ENCODE results near the gene ISG20L2.

Gene ISG20L2

DNA sequence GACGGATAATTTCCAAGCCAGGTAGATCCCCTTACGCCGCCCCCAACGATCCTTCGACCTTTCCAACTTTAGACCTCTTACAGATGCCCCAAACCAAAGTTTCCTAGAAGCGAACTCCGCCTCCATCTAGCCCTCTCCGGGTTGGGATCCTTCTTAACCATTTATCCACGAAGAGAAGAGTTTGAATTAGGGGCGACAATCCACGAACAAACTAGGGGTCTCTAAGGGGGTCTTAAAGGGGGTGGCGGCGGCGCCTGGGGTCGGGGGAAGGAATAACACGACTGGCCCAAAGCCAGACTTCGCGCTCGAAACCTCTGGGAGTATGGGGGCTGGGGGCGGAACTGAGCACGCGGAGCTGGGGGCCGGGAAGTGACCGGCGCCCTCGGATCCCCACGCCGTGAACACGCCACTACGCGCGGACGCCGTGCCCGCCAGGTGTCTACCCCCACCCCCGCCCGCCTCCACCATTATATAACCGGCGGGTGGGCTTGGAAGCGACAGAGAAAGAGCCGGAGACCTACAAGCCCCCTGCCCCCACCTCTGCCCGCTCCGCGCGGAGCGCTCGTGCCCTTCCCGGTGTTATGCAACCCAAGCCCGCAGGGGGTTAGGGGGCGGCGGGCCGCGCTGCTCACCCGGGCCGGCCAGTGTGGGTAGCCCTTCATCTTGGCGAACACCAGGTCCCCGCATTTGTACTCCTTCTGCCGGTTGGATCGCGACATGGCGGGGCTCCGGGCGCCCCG, 22.3 kb upstream of the ISG20L2 start:
- Histone ChIP-seq H3K9ac (ENCODE audit: low read length) (peak overlapping the region; percentile 50), H3K4me1 (ENCODE audit: control insufficient read depth, insufficient read depth, low read length) (peaks cover 44% of the 10 kb centered on the region), H3K27ac (ENCODE audit: low read depth, low read length) (peak overlapping the region; percentile 97), H3K36me3 (ENCODE audit: control insufficient read depth, insufficient read depth, low read length) (no peaks in the 10 kb centered on the region), H3K4me3 (ENCODE audit: low read length) (peak overlapping the region; percentile 69), H3K27me3 (ENCODE audit: control insufficient read depth, insufficient read depth, low read length) (no peaks in the 10 kb centered on the region)

DNA sequence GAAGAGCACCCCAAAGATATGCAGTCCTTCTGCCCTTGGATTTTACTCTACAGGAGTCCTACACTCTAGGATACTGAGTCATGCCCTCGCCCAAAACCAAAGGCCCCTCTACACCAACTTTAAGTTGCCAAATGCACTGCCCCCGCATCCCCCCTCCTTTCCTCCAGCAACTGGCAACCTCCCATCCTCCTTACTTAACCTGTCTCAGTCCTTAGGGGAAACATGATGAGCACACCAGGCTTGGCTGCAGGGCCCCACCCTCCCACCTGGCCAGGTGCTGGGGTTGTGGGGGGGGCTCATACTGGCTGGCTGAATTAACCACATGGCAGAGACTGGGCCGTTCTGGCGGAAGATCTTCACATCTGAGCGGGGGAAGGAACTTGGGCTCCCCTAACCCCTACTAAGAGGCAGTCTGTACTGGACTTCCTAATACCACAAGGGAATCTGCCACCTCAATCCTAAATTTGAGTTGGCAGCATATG, 21.7 kb upstream of the ISG20L2 start:
- Histone ChIP-seq H3K4me3 (ENCODE audit: low read length) (peak overlapping the region; percentile 69), H3K9ac (ENCODE audit: low read length) (peak overlapping the region; percentile 50), H3K4me1 (ENCODE audit: control insufficient read depth, insufficient read depth, low read length) (peaks cover 51% of the 10 kb centered on the region), H3K27ac (ENCODE audit: low read depth, low read length) (peak overlapping the region; percentile 97), H3K36me3 (ENCODE audit: control insufficient read depth, insufficient read depth, low read length) (no peaks in the 10 kb centered on the region), H3K27me3 (ENCODE audit: control insufficient read depth, insufficient read depth, low read length) (no peaks in the 10 kb centered on the region)

DNA sequence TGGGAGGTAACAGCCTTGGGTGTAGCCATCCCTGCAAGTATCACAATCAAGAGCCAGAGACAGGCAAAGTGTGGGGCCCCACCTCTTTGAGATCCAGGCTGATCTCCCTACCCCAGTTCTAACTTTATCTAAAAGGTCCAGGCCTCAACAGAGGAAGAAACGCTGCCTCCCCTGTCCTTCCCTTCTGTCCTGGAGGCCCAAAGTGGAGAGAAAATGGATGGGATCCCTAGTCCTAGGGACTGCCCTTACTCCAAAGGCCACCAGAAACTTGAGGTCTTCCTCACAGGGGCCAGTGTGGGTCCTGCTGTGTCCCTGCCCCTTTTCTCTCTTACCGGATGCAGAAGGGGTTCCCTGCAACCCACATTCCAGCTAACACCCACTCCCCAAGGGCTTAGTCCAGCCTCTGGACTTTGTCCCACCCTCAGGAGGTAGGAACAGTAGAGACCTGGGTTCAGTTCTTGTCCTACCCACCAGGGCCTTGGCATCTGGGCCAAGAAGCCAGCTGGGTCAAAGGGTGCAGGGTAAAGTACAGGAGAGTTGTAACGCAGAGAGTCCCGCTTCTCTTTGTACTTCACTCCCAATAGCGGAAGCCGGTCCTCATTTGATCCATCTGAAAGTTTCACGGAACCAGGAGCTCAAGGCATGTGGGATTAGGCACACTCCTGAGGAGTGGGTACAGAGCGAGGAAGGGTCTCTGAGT, 21.0 kb upstream of the ISG20L2 start:
- Histone ChIP-seq H3K4me3 (ENCODE audit: low read length) (peak overlapping the region; percentile 69), H3K4me1 (ENCODE audit: control insufficient read depth, insufficient read depth, low read length) (peaks cover 51% of the 10 kb centered on the region), H3K27ac (ENCODE audit: low read depth, low read length) (peak overlapping the region; percentile 97), H3K27me3 (ENCODE audit: control insufficient read depth, insufficient read depth, low read length) (no peaks in the 10 kb centered on the region), H3K9ac (ENCODE audit: low read length) (peak overlapping the region; percentile 50), H3K36me3 (ENCODE audit: control insufficient read depth, insufficient read depth, low read length) (peaks cover 4% of the 10 kb centered on the region)

DNA sequence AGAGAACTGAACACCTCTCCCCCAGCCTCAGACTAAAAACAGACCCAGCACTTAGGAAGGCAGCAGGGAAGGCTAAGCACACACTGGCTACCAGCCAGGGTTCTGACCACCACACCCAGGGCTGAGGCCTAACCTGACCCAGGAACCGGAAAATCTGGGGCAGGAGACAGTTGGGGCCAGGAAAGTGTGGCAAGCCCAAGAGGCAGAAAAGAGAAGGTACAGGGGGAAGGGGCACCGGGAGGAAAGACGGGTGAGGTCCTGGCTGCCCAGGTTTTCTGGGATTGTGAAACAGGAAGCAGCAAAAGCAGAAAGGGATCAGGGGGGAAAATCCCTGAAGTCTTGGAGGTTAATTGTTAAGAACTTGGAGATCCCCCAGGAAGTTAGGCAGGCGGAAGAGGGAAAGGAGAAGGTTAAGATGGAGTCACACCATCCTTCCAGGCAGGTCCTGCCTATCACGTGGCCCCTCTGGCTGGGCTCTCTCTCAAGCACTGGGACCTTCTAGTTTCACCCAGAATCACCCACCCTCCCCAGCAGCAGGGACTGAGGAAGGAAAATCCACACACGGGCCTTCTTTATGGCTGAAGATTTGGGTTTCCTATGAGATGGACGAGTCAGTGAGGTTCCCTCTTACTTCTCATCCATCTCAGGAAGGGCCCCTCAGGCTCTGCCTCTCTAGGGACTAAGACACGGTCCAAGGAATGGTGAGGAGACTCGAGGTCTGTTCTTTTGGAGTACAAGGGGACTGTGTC, 20.3 kb upstream of the ISG20L2 start:
- Histone ChIP-seq H3K27me3 (ENCODE audit: control insufficient read depth, insufficient read depth, low read length) (no peaks in the 10 kb centered on the region), H3K27ac (ENCODE audit: low read depth, low read length) (peak overlapping the region; percentile 97), H3K4me3 (ENCODE audit: low read length) (peak overlapping the region; percentile 69), H3K9ac (ENCODE audit: low read length) (peak overlapping the region; percentile 73), H3K36me3 (ENCODE audit: control insufficient read depth, insufficient read depth, low read length) (peaks cover 7% of the 10 kb centered on the region), H3K4me1 (ENCODE audit: control insufficient read depth, insufficient read depth, low read length) (peaks cover 51% of the 10 kb centered on the region)

DNA sequence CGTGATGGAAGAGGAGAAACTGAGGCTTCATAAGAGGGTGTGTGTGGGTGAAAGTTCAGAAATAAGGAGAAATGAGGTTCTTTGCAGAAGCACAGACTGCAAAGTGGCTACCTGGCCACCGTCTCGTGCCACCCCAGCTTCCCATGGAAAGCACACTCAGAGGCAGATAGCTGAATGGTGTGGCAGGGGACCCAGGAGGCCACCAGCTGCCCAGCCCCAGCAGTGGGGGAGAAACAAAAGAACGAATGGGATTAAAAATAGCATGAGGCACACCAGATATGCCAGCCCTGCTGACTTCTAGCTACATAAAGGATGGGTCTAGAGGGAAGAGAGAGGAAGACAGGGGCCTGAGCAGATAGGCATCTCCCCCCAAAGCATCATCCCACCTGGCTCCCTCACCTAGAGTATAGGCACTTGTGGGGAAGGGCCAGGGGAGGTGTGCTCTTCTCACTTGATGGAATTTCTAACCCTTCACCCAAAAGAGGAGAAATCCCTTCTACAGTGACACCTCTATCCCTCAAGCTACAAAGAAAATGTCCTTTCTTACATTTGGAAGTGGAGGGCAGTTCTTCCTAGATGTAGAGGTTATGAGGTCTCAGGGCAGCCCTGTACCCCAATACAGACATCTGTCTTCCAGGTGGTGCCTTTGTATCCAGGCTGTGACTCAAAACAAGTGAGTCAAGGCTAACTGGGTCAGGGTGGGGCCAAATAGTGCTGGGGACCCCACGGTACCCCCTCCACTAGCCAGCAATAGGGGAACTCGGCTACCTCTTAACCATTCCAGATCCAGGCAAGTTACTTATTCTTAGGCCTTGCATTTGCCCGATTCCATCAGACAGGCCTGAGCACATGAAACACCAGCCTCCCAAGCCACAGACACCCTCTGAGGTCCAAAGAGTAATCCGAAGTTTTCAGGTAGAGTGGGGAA, 19.4 kb upstream of the ISG20L2 start:
- peak overlapping the region; percentile 73 for H3K9ac ChIP-seq (ENCODE audit: low read length)
- peaks cover 49% of the 10 kb centered on the region for H3K4me1 ChIP-seq (ENCODE audit: control insufficient read depth, insufficient read depth, low read length)
- peak overlapping the region; percentile 97 for H3K27ac ChIP-seq (ENCODE audit: low read depth, low read length)
- peak overlapping the region; percentile 69 for H3K4me3 ChIP-seq (ENCODE audit: low read length)
- no peaks in the 10 kb centered on the region for H3K27me3 ChIP-seq (ENCODE audit: control insufficient read depth, insufficient read depth, low read length)
- H3K36me3 ChIP-seq (ENCODE audit: control insufficient read depth, insufficient read depth, low read length): peaks cover 9% of the 10 kb centered on the region

DNA sequence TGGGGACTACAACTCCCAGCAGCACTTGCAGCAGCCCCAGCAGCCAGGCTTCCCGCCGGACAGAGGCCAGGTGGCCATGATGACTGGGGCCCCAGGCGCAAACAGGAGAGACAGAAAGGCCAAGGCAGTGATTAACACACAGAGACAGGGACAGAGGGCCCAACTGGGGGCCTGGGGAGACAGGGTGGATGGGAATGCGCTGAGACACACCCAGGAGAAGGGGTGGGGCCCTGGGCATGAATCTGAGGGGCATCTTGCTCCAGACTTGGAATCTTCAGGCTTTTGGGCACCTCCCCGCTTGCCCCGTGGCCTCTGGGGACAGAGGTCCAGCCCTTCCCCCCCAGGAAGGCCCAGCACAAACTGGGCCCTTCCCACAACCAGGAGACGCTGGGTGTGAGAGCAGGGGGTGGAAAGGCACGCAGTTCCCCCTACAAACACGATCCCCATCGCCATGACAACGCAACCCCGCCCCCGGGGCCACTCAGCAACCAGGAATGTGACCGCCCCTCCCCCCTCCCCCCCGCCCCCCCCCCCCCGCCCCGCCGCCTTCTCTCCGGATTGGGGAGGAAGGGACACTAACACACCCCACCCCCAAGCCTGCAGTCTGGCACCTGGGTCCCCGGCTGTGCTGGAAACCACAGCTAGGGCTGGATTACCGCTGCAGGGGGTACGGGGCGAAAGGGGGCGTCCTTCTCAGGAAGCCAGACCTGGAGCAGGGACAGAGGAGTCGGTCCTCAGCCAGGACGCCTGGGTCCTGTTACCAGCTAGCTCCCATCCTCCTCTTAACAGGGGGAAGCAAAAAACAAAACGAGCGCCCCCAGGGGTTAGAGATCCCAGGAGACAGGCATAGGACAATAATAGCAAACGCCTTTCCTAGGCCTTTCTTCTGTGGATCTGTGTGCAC, 18.4 kb upstream of the ISG20L2 start:
- Histone ChIP-seq H3K4me1 (ENCODE audit: control insufficient read depth, insufficient read depth, low read length) (peaks cover 42% of the 10 kb centered on the region), H3K27ac (ENCODE audit: low read depth, low read length) (peak overlapping the region; percentile 97), H3K4me3 (ENCODE audit: low read length) (peak overlapping the region; percentile 74), H3K9ac (ENCODE audit: low read length) (peak overlapping the region; percentile 73), H3K27me3 (ENCODE audit: control insufficient read depth, insufficient read depth, low read length) (no peaks in the 10 kb centered on the region), H3K36me3 (ENCODE audit: control insufficient read depth, insufficient read depth, low read length) (peaks cover 12% of the 10 kb centered on the region)

DNA sequence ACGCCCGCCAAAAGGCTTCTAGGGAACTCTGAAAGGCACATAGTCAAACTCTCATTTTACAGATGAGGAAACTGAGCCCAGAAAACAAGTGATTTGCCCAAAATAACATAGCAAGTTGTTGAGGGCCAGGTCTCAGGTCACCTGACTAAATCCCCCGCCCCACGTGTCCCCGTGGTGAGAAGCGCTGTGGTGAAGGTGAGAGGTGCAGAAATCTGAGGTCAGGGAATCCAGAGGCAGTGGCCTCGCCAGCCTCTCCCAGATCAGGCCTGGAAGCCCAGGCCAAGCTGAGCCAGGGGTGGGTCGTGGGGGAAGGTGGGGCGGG, 17.8 kb upstream of the ISG20L2 start:
- no peaks in the 10 kb centered on the region for H3K27me3 ChIP-seq (ENCODE audit: control insufficient read depth, insufficient read depth, low read length)
- peak overlapping the region; percentile 74 for H3K4me3 ChIP-seq (ENCODE audit: low read length)
- peak overlapping the region; percentile 97 for H3K27ac ChIP-seq (ENCODE audit: low read depth, low read length)
- H3K9ac ChIP-seq (ENCODE audit: low read length): no peak overlapping the region
- peaks cover 12% of the 10 kb centered on the region for H3K36me3 ChIP-seq (ENCODE audit: control insufficient read depth, insufficient read depth, low read length)
- H3K4me1 ChIP-seq (ENCODE audit: control insufficient read depth, insufficient read depth, low read length): peaks cover 44% of the 10 kb centered on the region

DNA sequence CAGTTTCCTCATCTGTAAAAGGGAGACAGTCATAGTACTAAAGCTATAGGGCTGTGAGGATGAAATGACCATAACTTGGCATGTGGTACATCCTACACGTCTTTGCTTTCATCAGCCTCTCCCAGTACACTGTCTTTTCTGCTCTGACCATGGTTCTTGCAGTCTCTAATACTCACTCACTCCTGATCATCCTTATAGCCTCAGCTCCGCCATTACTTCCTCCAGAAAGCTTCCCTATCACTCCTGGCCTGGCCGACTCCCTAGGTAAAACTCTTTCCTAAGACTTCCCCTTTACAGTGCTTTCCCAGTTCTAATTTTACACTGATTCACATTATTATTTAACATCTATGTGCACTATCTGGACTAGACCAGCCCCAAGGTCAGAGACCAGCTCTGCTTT, 17.3 kb upstream of the ISG20L2 start:
- peaks cover 12% of the 10 kb centered on the region for H3K36me3 ChIP-seq (ENCODE audit: control insufficient read depth, insufficient read depth, low read length)
- no peak overlapping the region for H3K9ac ChIP-seq (ENCODE audit: low read length)
- peaks cover 44% of the 10 kb centered on the region for H3K4me1 ChIP-seq (ENCODE audit: control insufficient read depth, insufficient read depth, low read length)
- H3K4me3 ChIP-seq (ENCODE audit: low read length): peak overlapping the region; percentile 74
- H3K27ac ChIP-seq (ENCODE audit: low read depth, low read length): peak overlapping the region; percentile 97
- H3K27me3 ChIP-seq (ENCODE audit: control insufficient read depth, insufficient read depth, low read length): no peaks in the 10 kb centered on the region

DNA sequence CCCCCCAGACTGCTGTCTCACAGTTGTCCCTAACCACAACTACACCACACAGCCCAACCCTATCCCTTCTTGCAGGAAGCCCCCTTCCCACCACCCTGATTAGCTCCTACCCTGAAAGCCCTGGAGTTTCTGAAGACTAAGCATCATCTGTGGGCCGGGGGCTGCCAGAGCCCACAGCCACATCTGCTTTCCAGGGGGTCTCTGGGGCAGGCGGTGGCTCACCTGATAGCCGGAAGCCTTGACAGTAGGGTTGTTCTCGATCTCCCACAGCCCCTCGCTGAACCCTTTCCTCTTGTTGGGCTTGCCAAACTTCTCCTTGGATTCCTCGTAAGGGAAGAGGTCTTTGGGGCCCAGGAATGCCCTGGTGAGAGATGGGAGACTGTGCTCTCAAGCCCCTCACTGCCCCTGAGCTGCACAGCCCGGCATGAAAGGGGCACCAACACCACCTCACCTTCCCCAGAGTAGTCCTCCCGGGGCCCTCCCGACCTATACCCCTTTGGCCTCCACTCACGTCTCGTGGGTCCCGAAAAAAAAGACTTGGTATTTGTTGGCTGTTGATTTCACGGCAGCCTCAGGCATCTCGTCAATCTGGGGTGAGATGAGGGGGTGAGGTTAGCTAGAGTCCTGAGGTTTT, 16.3 kb upstream of the ISG20L2 start:
- Histone ChIP-seq H3K27ac (ENCODE audit: low read depth, low read length) (no peak overlapping the region), H3K4me1 (ENCODE audit: control insufficient read depth, insufficient read depth, low read length) (peaks cover 40% of the 10 kb centered on the region), H3K9ac (ENCODE audit: low read length) (no peak overlapping the region), H3K4me3 (ENCODE audit: low read length) (no peak overlapping the region), H3K36me3 (ENCODE audit: control insufficient read depth, insufficient read depth, low read length) (peaks cover 12% of the 10 kb centered on the region), H3K27me3 (ENCODE audit: control insufficient read depth, insufficient read depth, low read length) (no peaks in the 10 kb centered on the region)

DNA sequence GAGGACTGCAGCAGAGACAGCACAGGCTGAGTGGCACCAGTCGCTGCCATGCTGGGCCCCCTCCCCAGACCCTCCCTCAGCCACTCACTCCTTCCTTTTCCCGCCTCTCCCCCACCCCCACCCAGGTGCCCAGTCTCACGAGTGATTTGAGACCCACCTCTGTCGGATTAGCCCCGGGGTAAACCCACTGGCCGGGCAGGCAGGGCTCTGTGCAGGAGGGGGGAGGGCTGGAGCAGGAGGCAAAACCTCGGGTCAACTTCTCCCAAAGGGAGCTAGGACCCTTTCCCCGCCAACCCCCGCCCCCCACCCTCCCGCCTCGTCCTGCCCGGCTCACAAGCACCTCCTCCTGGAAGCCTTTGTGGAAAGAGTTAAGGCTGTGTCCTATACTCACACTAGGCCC, 15.8 kb upstream of the ISG20L2 start:
- H3K4me1 ChIP-seq (ENCODE audit: control insufficient read depth, insufficient read depth, low read length): peaks cover 34% of the 10 kb centered on the region
- H3K36me3 ChIP-seq (ENCODE audit: control insufficient read depth, insufficient read depth, low read length): peaks cover 12% of the 10 kb centered on the region
- H3K9ac ChIP-seq (ENCODE audit: low read length): no peak overlapping the region
- no peak overlapping the region for H3K4me3 ChIP-seq (ENCODE audit: low read length)
- H3K27me3 ChIP-seq (ENCODE audit: control insufficient read depth, insufficient read depth, low read length): no peaks in the 10 kb centered on the region
- H3K27ac ChIP-seq (ENCODE audit: low read depth, low read length): no peak overlapping the region

All from rectal smooth muscle tissue (tissue), 1 donor.